PC-9 (cell line): ENCODE results near the gene TEKT2.

Experiments
- CTCF ChIP-seq: fragments of 200-600 bp; sonication (generic); conservative IDR thresholded peaks from 2 replicates; pipeline ENCODE4 v1.6.1; 2017; ENCODE audit warnings: mixed run types, antibody characterized with exemption, mild to moderate bottlenecking, moderate library complexity
- EZH2 ChIP-seq: fragments of 200-600 bp; sonication (generic); IDR thresholded peaks from 2 replicates; pipeline ENCODE4 v1.8.0; 2017; ENCODE audit warnings: antibody characterized with exemption, low read depth

GRCh38 chr1:36112823-36113222 lies 28.9 kb downstream of the TEKT2 start:
- no peak for TF ChIP-seq CTCF
- TF ChIP-seq EZH2 = no peak
